Left renal cortex interstitium (tissue), 4 donors: Measurements from ENCODE around the gene INO80D. TPM values are rescaled to one million over a fixed set of nuclear protein-coding genes. Genes with fewer than 3 reads are reported as not detected.
"Not testable (repeated sequence)": the region's sequence is repeated elsewhere in the genome, so short reads cannot be mapped to it uniquely, and the experiment has no call there.

ENCODE experiments used
- DNase-seq, 4 donors: peaks; one replicate each; pipeline ENCODE4 v3.0.0-alpha.2; 2013; ENCODE audit warnings: low read depth in 4 of 4, low spot score in 2 of 4, missing footprints in 1 of 4
- polyA plus RNA-seq, 4 donors: library from polyadenylated mRNA; unstranded; fragments of 120-200 nt; gene quantifications; one replicate each; pipeline ENCODE4 v1.2.1, GENCODE V29; 2013; ENCODE audit not compliant: insufficient read length in 4 of 4

INO80D gene
- polyA plus RNA-seq, 4 donors = 7.8 to 13.0 (median 9.3) TPM

- DNase-seq = peak in 3 of 4 donors; percentile 65 to 78 (median 68)
Observed at GRCh38 chr2:206084439-206084869, 1.5 kb downstream of the INO80D start.

- DNase-seq = peak in 2 of 4 donors; percentile 11 to 16
Observed at GRCh38 chr2:206083602-206084438, 2.2 kb downstream of the INO80D start.

GRCh38 chr2:206082298-206082843 lies 3.6 kb downstream of the INO80D start:
- DNase-seq = no peak

GRCh38 chr2:206080927-206081326 lies 5.0 kb downstream of the INO80D start:
- DNase-seq = no peak

GRCh38 chr2:206079699-206080465 lies 6.1 kb downstream of the INO80D start:
- DNase-seq = peak in 1 of 4 donors; percentile 11

GRCh38 chr2:206077879-206078278 lies 8.1 kb downstream of the INO80D start:
- not testable (repeated sequence) for DNase-seq

GRCh38 chr2:206075113-206075512 lies 10.9 kb downstream of the INO80D start:
- DNase-seq = no peak

- no peak for DNase-seq
Observed at GRCh38 chr2:206071807-206072206, 14.2 kb downstream of the INO80D start.

GRCh38 chr2:206069417-206069816 lies 16.6 kb downstream of the INO80D start:
- no peak for DNase-seq

- DNase-seq = no peak
Observed at GRCh38 chr2:206068207-206068606, 17.8 kb downstream of the INO80D start.

GRCh38 chr2:206064077-206064476 lies 21.9 kb downstream of the INO80D start:
- no peak for DNase-seq

GRCh38 chr2:206063635-206064034 lies 22.3 kb downstream of the INO80D start:
- no peak for DNase-seq

GRCh38 chr2:206062724-206063123 lies 23.2 kb downstream of the INO80D start:
- no peak for DNase-seq

- no peak for DNase-seq
Observed at GRCh38 chr2:206056286-206056685, 29.7 kb downstream of the INO80D start.

GRCh38 chr2:206054952-206055351 lies 31.0 kb downstream of the INO80D start:
- no peak for DNase-seq

- no peak for DNase-seq
Observed at GRCh38 chr2:206051912-206052311, 34.1 kb downstream of the INO80D start.

- DNase-seq = no peak
Observed at GRCh38 chr2:206049392-206049791, 36.6 kb downstream of the INO80D start.

- no peak for DNase-seq
Observed at GRCh38 chr2:206045251-206045650, 40.7 kb downstream of the INO80D start.

- DNase-seq = no peak
Observed at GRCh38 chr2:206040525-206040924, 45.4 kb downstream of the INO80D start.

- DNase-seq = not testable (repeated sequence)
Observed at GRCh38 chr2:206035393-206035792, 50.6 kb downstream of the INO80D start.

- not testable (repeated sequence) for DNase-seq
Observed at GRCh38 chr2:206033452-206033851, 52.5 kb downstream of the INO80D start.
